GM21717 (cell line): Measurements from ENCODE around the gene RHO.
"Not testable (repeated sequence)": the region's sequence is repeated elsewhere in the genome, so short reads cannot be mapped to it uniquely, and the experiment has no call there.

Experiments used
- ATAC-seq: cut with Tn5 transposase; IDR thresholded peaks from one replicate; pipeline ENCODE4 v1.9.1; 2021; ENCODE audit warnings: mild to moderate bottlenecking, moderate library complexity; ENCODE audit not compliant: unreplicated experiment

The RHO gene

GRCh38 chr3:129499604-129500333 is 28.7 kb upstream of the RHO start:
- ATAC-seq, result not testable (repeated sequence)

DNA sequence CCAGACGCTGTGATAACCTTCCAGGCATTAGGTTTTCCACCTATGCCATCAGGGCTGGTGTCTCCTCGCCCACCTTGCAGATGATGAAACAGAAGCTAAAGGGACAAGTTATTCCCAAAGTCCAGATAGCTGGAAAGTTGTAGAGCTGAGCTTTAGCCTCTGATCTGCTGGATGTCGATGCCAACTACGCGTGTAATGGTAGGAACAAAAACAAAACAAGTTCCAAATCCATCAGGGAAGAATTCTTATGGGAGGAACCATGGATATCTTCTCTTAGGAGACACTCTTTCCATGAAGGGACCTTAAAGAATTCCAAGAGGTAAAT is 28.1 kb upstream of the RHO start:
- no peak for ATAC-seq

DNA sequence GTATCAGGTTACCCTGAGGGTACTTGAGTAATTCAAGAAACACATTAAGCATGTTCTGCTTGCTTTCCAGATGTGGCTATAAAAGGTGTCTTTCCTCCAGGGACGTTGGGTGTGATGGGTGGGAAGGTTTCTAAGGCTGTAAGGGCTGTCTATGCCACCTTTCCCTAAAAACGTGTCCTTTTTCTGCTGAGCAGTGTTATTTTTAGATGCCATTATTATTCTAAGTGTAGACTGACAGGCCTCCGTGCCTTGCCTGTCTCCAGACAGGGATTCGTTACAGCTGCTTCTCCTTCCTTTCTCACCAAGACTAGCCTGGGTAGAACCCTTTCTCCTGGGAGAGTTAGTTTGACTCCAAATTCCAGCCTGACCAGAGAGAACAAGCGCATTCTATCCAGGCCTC is 26.8 kb upstream of the RHO start:
- no peak for ATAC-seq

DNA sequence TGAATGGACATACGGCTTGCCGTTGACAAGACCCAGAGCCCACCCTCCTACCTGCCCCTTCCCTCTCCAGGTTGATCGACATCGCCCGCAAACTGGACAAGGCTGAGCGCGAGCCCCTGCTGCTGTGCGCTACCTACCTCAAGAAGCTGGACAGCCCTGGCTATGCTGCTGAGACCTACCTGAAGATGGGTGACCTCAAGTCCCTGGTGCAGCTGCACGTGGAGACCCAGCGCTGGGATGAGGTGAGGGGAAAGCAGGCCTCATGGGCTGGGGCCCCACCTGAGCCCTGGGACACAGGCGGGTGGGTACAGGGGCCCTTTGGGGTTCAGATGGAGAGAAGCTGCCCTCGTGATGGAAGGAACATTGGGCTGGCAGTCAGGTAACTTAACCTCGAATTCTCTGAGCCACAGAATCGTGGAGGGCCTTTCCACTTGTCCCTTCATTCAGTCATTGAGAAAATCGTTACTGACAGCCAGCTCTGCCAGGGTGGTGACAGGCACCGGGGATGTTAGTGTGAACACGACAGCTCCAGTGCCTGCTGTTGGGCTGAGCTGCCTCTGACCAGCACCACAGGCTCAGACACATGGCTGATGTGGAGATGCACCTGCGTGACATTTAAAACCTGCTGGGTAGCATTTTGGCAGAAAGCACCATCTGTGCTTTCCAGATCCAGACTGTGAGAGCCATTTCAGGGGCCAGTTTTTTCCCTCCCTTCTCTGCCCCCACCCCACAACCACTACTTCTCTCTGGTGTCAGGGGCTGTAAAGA is 25.6 kb upstream of the RHO start:
- no peak for ATAC-seq

DNA sequence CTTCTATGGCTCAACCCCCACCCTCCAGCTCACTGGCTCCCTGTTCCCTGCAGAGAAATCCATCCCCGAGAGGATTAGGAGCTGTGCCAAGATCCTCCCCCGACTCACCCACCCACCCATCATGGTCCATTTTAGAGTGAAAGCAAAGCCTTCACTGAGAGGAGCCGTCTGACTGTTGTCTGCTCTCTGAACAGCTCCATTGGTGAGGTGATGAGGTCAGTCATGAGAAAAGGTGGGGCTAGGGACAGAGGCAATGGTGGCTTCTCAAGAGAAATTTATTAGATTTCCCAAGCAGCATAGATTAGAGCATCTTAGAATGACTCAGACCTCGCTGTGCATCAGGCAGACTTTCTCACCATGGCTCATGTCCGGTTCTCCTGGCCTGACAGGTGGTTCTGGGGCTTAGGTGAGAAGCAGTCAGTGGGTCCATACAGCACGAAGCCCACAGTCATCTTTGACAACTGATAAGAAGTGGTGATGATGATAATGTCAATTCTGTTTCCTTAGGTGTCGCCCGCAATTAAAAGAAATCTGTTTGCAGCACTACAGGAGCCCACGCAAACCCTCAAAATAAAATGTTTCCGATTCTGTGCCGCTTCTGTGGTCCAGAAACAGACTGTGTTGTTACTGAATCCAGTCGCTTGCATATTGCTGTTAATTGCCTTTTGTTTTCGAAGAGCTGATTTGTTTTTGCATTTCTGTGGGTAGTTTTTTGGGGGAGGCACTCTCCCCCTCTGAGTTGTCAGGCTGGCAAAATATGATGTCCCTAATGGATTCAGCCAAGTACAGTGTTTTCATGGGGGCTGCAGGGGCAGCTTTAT is 24.8 kb upstream of the RHO start:
- ATAC-seq, result no peak

DNA sequence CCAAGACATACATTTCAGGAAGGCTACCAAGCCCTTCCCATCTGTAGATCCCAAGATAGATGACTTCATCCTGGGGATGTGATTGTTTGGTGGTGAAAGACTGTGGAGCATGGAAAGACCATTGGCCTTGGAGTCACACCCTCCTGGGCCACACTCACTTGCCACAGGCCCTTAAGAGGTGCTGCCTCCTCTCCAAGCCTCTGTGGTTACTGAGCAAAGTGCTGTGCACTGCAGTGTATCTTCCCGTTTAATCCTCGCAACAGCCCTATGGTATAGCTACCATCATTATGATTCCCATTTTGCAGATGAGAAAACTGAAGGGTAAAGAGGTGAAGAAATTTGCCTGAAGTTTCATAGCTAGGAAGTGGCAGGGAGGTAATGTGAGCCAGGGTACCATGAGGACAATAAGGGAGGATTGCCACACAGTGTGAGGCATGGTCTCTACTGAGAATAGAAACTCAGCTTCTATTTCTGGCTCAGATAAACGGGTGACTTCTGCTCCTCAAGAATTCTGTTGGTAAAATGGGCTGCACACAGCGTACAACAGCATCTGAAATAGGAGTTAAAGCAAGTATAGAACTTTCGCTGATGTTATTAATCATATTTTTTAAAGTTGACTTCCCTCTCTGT is 23.9 kb upstream of the RHO start:
- ATAC-seq, result no peak

DNA sequence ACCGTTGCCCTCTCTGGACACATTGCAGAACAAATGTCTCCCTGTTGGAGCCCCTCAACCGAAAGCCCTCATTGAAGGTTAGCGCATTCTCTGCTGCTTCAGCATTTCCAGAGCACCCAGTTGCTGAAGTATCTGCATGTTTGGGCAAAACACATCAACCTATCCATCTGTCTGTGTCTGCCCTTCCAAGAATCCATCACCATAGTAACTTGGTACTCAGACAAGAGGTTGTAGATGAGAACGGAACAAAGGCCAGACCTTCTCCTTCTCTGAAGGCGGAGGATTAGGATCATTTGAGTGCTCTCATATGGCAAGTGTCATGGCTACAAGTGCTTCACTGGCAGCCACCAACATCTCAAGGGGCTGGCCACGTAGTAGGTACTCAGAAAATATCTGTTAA is 23.1 kb upstream of the RHO start:
- ATAC-seq, result no peak

DNA sequence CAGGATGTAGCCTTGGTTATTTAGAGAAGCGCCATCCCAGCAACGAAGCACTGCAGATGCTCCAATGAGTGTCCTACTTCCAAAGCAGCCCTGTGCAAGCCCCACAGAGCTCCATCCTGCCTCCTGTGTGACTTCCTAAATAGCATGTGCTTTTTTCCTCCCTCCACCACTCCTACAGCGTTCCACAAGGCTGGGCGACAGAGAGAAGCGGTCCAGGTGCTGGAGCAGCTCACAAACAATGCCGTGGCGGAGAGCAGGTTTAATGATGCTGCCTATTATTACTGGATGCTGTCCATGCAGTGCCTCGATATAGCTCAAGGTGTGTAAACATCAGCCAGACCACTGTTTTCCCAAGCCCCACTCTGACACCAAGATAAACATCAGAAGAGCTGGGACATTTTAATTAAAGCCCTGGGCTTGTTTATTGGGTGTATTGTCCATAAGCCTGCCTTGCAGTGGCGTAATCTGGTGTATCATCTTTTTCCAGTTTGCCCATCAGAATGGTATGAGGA is 22.2 kb upstream of the RHO start:
- ATAC-seq, result no peak

DNA sequence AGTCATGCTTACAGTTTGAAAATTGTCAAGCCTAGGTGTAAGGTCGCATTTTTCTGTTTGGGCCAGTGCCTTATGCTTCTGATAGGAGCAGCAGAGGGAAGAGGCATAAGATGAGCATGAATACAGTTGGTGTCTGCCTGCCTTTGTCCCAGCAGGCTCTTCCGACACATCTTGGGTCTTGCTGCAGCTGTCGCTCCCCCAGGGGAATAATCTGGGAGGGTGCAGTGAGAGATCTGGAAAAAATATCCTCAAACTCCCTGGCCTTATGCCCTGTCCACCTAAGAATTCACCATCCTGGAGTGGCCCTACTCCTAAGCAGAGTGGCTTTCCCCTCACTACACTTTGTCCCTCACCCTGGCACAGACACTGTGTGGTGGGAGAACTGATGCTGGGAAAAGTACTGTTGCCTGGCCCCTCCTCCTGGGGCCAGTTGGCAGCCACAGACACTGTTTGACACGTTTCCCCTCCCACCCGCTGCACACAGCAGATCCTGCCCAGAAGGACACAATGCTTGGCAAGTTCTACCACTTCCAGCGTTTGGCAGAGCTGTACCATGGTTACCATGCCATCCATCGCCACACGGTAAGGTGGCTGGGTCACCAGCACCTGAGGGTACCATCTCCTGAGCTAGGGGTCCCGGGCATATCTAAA is 21.1 kb upstream of the RHO start:
- no peak for ATAC-seq

- ATAC-seq, result no peak
Observed at GRCh38 chr3:129512595-129512994, 15.8 kb upstream of the RHO start.

DNA sequence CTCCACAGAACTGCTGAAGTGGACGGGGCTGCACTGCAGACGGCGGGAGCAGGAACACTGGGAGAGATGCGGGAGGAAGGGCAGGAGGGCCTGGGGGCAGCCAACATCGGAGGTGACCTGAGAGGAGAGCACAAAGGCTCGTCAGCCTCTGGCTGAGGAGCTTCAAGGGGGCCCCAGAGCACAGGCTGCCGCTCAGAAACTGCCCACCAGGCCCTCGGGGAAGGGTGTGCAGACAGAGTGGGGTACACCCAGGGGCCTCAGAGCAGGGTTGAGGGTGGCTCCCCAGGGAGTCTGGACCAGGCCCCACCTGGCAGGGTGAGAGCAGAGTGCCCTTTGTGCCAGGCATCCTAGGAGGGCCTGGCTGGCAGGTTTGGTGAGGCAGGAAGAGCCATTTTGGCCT is 14.7 kb upstream of the RHO start:
- ATAC-seq, result no peak

GRCh38 chr3:129514110-129514509 is 14.3 kb upstream of the RHO start:
- ATAC-seq, result no peak

- ATAC-seq, result no peak
Observed at GRCh38 chr3:129514563-129514962, 13.9 kb upstream of the RHO start.

DNA sequence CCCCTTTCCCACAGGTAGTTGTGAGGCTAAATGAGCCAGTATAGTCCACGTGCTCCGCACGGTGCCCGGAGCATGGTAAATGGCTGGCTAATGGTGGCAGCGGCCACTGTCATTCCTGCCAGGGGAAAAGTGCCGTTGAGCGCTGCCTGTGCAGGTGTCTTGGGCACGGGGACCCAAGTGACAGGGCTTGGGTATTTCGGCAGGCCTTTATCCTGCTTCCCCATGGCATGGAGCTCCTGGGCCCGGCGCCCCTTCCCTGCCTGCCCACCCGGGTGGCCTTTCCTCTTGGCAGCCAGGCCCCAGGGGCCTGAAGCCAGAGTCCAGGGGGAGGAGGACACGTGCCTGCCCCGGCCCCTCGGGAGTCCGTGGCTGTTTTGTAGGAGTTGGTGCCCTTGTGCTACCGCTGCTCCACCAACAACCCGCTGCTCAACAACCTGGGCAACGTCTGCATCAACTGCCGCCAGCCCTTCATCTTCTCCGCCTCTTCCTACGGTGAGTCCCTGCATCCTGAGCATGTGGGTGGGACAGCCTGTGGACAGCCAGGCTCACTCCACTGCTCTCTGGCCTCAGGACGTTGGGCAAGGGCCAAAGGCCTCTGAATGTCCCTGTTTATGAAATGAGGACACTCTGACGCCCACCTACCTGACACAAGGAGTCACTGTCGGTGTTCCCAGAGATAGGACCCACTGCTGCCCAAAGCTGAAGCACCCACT is 13.2 kb upstream of the RHO start:
- not testable (repeated sequence) for ATAC-seq

GRCh38 chr3:129515821-129516432 is 12.5 kb upstream of the RHO start:
- not testable (repeated sequence) for ATAC-seq

GRCh38 chr3:129517516-129517915 is 10.9 kb upstream of the RHO start:
- ATAC-seq, result no peak

- ATAC-seq, result no peak
Observed at GRCh38 chr3:129518038-129518561, 10.3 kb upstream of the RHO start.

- no peak for ATAC-seq
Observed at GRCh38 chr3:129518581-129518980, 9.9 kb upstream of the RHO start.

- no peak for ATAC-seq
Observed at GRCh38 chr3:129519449-129519848, 9.0 kb upstream of the RHO start.
